ENCODE measurements around the gene CSTB. TPM values are rescaled to one million over a fixed set of nuclear protein-coding genes. Genes with fewer than 3 reads are reported as not detected.

CSTB gene
- total and polyA plus RNA-seq, 2 donors (not counting 3 experiments of a cell fraction or from before 2014, with no cell fraction given) = 65.8 to 83.7 TPM

DNA sequence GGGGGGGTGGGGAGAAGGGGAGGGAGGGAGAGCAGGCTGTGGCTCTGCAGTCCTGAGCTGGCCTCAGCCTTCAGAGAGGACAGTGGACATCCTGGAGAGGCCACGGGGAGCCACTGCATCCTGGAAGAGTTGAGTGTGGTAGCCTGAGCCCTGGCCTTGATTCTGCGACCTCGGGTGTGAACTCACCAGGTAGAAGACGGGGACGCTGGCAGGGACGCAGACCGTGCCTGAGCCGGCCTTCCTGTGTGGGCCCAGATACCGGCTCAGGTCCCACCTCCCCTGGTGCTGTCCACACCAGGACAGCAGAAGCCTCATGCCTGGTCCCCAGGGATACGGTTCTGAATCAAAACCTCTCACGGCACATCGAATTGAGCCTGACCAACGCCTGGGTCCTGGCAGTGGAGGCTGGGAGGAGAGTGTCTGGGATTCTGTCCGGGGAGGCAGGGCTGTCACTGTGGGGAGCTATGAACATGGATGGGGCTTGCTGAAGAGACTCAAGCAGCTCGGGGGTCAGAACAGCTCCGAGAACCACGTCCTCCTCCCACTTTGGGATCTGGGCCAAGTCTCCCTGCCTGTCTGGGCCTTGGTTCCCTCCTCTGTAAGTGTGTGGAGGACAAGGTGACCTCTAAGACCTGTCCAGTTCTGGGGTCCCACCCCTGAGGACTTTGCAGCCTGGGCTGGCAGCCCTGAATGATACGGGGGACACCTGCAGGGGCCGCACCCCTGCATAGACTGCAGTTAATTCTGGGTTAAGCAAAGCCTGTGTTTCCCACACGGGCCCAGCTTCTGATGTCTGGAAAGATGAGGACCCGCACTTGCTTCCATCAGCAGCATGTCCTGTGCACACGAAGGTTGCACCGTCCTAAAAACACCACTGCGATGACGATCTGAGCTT is 43.6 kb upstream of the CSTB start:
- H3K4me3 ChIP-seq (replicated peaks in 1 of 3; ENCODE audit: insufficient read depth in 1 of 3, low read depth in 1 of 3, low read length in 3 of 3) = no peak overlapping the region
- dilution Hi-C loops (cut with MboI; ENCODE audit: extremely low pct_ligation_motif_present, low sequenced_read_pairs) = no loop called here
- ChIA-PET CTCF (interaction anchor here (1.2 kb wide), 1 partner anchor 155 kb away, joined by 6 read pairs; no protein-coding TSS in a partner anchor), POLR2A (no interaction called here)
- H3K79me2 ChIP-seq (ENCODE audit: control insufficient read depth, insufficient read depth, low read length) = no peaks in the 10 kb centered on the region
- H3K9me3 ChIP-seq (replicated peaks; ENCODE audit: control insufficient read depth, insufficient read depth, low read length) = no peaks in the 10 kb centered on the region
- H3K4me2 ChIP-seq (ENCODE audit: insufficient read depth, low read length) = no peak overlapping the region
- H3K27ac ChIP-seq (ENCODE audit: insufficient read depth, low read depth, low read length) = no peak overlapping the region
- BruUV-seq (replicated peaks) = no TSS peak
- no peaks in the 10 kb centered on the region for H3K4me1 ChIP-seq (ENCODE audit: control insufficient read depth, extremely low read depth, insufficient read depth, low read length)
- no peak overlapping the region for H3K9ac ChIP-seq (replicated peaks; ENCODE audit: extremely low read depth, insufficient read depth, low read length)
- TF ChIP-seq EZH2 (IDR thresholded peaks at IDR 0.05; ENCODE audit: borderline replicate concordance, low read depth, low read length, severe bottlenecking) (no peak), POLR2AphosphoS5 (IDR thresholded peaks at IDR 0.05; ENCODE audit: insufficient read depth, low read depth, low read length) (no peak), FOS (IDR thresholded peaks at IDR 0.05; ENCODE audit: borderline replicate concordance, insufficient read depth, low read length) (no peak), JUN (IDR thresholded peaks at IDR 0.05; ENCODE audit: borderline replicate concordance, insufficient read depth, insufficient read length, low read depth) (no peak), MYC (IDR thresholded peaks at IDR 0.05; ENCODE audit: low read depth, low read length) (no peak), GATA2 (IDR thresholded peaks at IDR 0.05; ENCODE audit: insufficient read depth, insufficient read length, low read depth, low read length) (no peak), POLR2A (IDR thresholded peaks at IDR 0.05; ENCODE audit: low read depth, low read length) (no peak)
- TF ChIP-seq, protein P1, sequence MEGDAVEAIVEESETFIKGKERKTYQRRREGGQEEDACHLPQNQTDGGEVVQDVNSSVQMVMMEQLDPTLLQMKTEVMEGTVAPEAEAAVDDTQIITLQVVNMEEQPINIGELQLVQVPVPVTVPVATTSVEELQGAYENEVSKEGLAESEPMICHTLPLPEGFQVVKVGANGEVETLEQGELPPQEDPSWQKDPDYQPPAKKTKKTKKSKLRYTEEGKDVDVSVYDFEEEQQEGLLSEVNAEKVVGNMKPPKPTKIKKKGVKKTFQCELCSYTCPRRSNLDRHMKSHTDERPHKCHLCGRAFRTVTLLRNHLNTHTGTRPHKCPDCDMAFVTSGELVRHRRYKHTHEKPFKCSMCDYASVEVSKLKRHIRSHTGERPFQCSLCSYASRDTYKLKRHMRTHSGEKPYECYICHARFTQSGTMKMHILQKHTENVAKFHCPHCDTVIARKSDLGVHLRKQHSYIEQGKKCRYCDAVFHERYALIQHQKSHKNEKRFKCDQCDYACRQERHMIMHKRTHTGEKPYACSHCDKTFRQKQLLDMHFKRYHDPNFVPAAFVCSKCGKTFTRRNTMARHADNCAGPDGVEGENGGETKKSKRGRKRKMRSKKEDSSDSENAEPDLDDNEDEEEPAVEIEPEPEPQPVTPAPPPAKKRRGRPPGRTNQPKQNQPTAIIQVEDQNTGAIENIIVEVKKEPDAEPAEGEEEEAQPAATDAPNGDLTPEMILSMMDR (IDR thresholded peaks at IDR 0.05; ENCODE audit: extremely low read depth in 1 of 2, insufficient read depth in 1 of 2, low read depth in 1 of 2, low read length in 2 of 2) = no peak
- TF ChIP-seq, protein P2, sequence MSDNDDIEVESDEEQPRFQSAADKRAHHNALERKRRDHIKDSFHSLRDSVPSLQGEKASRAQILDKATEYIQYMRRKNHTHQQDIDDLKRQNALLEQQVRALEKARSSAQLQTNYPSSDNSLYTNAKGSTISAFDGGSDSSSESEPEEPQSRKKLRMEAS (IDR thresholded peaks at IDR 0.05; ENCODE audit: insufficient read depth, insufficient read length) = no peak
- no peaks in the 10 kb centered on the region for H3K9me1 ChIP-seq (replicated peaks; ENCODE audit: control insufficient read depth, extremely low read depth, insufficient read depth, low read length)
- no peaks in the 10 kb centered on the region for H3K27me3 ChIP-seq (ENCODE audit: control insufficient read depth in 2 of 2, insufficient read depth in 2 of 2, low read length in 2 of 2)
- H2AFZ ChIP-seq (ENCODE audit: low read depth, low read length) = no peak overlapping the region
- DNase-seq (ENCODE audit: low read depth, low spot score) (no peak), FAIRE-seq (no peak)
- intact Hi-C loops (cut with micrococcal nuclease) = no loop called here
- H3K36me3 ChIP-seq (ENCODE audit: control insufficient read depth in 2 of 2, extremely low read depth in 1 of 2, insufficient read depth in 2 of 2, low read length in 2 of 2) = no peaks in the 10 kb centered on the region
- no peaks in the 10 kb centered on the region for H4K20me1 ChIP-seq (replicated peaks; ENCODE audit: control insufficient read depth, extremely low read depth, insufficient read depth, low read length)
